Measurements from ENCODE around the gene ABCB9.

DNA sequence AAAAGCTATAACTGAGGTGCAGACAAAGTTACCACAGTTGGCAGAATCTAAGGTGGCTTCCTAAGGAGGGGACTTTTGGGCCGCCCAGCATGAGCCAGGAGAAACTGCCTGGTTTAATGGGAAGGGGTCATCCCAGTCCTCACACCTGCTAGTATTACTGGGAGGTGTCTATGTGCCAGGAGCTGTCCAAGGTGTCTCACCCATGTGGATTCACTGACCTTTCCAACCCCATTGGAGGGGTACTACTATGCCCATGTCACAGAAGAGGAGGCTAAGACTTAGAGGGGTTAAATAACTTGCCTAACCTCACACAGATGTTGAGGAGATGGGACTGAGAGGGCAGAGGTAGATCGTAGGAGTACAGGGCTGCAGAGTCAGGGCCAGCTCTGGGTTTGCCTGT lies 10.2 kb downstream of the ABCB9 start:
- TF ChIP-seq EZH2 (IDR thresholded peaks at IDR 0.05; ENCODE audit: low read length, unreplicated experiment) = no peak
- TF ChIP-seq, protein P1, sequence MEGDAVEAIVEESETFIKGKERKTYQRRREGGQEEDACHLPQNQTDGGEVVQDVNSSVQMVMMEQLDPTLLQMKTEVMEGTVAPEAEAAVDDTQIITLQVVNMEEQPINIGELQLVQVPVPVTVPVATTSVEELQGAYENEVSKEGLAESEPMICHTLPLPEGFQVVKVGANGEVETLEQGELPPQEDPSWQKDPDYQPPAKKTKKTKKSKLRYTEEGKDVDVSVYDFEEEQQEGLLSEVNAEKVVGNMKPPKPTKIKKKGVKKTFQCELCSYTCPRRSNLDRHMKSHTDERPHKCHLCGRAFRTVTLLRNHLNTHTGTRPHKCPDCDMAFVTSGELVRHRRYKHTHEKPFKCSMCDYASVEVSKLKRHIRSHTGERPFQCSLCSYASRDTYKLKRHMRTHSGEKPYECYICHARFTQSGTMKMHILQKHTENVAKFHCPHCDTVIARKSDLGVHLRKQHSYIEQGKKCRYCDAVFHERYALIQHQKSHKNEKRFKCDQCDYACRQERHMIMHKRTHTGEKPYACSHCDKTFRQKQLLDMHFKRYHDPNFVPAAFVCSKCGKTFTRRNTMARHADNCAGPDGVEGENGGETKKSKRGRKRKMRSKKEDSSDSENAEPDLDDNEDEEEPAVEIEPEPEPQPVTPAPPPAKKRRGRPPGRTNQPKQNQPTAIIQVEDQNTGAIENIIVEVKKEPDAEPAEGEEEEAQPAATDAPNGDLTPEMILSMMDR (conservative IDR thresholded peaks at IDR 0.05; ENCODE audit: low read depth, low read length) = no peak
- no peak for TF ChIP-seq EZH2phosphoT487 (IDR thresholded peaks at IDR 0.05; ENCODE audit: borderline replicate concordance, low read length)
